ENCODE measurements around the gene PPP1R1B. TPM values are rescaled to one million over a fixed set of nuclear protein-coding genes. Genes with fewer than 3 reads are reported as not detected.

PPP1R1B gene
- total RNA-seq, 1 donor from 2014 or later = not detected

GRCh38 chr17:39628655-39629493, 2.1 kb downstream of the PPP1R1B start:
- H3K79me2 ChIP-seq (ENCODE audit: low read depth) = no peaks in the 10 kb centered on the region
- H3K4me1 Mint-ChIP-seq = peaks cover 23% of the 10 kb centered on the region
- peak overlapping the region; percentile 66 for H3K4me3 Mint-ChIP-seq
- peaks cover 21% of the 10 kb centered on the region for H3F3A ChIP-seq (ENCODE audit: low read depth)
- peak overlapping the region; percentile 100 for H3K4me2 ChIP-seq
- no peak overlapping the region for H3K9ac ChIP-seq
- peaks cover 45% of the 10 kb centered on the region for H3K27me3 Mint-ChIP-seq (ENCODE audit: insufficient read depth, low read depth)
- H3K36me3 Mint-ChIP-seq = no peaks in the 10 kb centered on the region
- H3K27ac ChIP-seq = no peak overlapping the region
- H3K36me3 ChIP-seq = no peaks in the 10 kb centered on the region
- H3K27ac Mint-ChIP-seq = peak overlapping the region; percentile 54
- H3K9me3 ChIP-seq (ENCODE audit: low read depth) = no peaks in the 10 kb centered on the region
- peaks cover 53% of the 10 kb centered on the region for H3K27me3 ChIP-seq
- H3K4me3 ChIP-seq = no peak overlapping the region
- H3K9me3 Mint-ChIP-seq = no peaks in the 10 kb centered on the region
- peaks cover 13% of the 10 kb centered on the region for H4K20me1 ChIP-seq (ENCODE audit: low read depth)
- no peak for DNase-seq (ENCODE audit: low spot score)
- no peak overlapping the region for H2AFZ ChIP-seq (replicated peaks)
- no peak for TF ChIP-seq EZH2 (IDR thresholded peaks at IDR 0.05)
- TF ChIP-seq, protein P1, sequence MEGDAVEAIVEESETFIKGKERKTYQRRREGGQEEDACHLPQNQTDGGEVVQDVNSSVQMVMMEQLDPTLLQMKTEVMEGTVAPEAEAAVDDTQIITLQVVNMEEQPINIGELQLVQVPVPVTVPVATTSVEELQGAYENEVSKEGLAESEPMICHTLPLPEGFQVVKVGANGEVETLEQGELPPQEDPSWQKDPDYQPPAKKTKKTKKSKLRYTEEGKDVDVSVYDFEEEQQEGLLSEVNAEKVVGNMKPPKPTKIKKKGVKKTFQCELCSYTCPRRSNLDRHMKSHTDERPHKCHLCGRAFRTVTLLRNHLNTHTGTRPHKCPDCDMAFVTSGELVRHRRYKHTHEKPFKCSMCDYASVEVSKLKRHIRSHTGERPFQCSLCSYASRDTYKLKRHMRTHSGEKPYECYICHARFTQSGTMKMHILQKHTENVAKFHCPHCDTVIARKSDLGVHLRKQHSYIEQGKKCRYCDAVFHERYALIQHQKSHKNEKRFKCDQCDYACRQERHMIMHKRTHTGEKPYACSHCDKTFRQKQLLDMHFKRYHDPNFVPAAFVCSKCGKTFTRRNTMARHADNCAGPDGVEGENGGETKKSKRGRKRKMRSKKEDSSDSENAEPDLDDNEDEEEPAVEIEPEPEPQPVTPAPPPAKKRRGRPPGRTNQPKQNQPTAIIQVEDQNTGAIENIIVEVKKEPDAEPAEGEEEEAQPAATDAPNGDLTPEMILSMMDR (IDR thresholded peaks at IDR 0.05) = no peak
- TF ChIP-seq EZH2phosphoT487 (IDR thresholded peaks at IDR 0.05) = no peak
- peaks cover 28% of the 10 kb centered on the region for H3K4me1 ChIP-seq

- Histone ChIP-seq H3K27me3 (peaks cover 47% of the 10 kb centered on the region), H3K4me1 (peaks cover 28% of the 10 kb centered on the region), H3K79me2 (ENCODE audit: low read depth) (no peaks in the 10 kb centered on the region), H3K4me3 (no peak overlapping the region), H3K4me2 (no peak overlapping the region), H3F3A (ENCODE audit: low read depth) (peaks cover 21% of the 10 kb centered on the region), H2AFZ (replicated peaks) (no peak overlapping the region), H4K20me1 (ENCODE audit: low read depth) (peaks cover 13% of the 10 kb centered on the region), H3K27ac (no peak overlapping the region), H3K9me3 (ENCODE audit: low read depth) (no peaks in the 10 kb centered on the region), H3K36me3 (no peaks in the 10 kb centered on the region), H3K9ac (no peak overlapping the region)
- Mint-ChIP-seq H3K4me3 (no peak overlapping the region), H3K27ac (no peak overlapping the region), H3K27me3 (ENCODE audit: insufficient read depth, low read depth) (peaks cover 44% of the 10 kb centered on the region), H3K9me3 (no peaks in the 10 kb centered on the region), H3K36me3 (no peaks in the 10 kb centered on the region), H3K4me1 (peaks cover 26% of the 10 kb centered on the region)
- no peak for DNase-seq (ENCODE audit: low spot score)
- TF ChIP-seq, protein P1 (IDR thresholded peaks at IDR 0.05) = no peak
- TF ChIP-seq EZH2phosphoT487 (IDR thresholded peaks at IDR 0.05) (no peak), EZH2 (IDR thresholded peaks at IDR 0.05) (no peak)
These were observed 2.7 kb downstream of the PPP1R1B start for GRCh38 chr17:39629494-39629880.

- H3K27ac Mint-ChIP-seq = no peak overlapping the region
- Histone ChIP-seq H3K36me3 (no peaks in the 10 kb centered on the region), H3K27me3 (peaks cover 43% of the 10 kb centered on the region), H3K4me3 (no peak overlapping the region), H4K20me1 (ENCODE audit: low read depth) (peaks cover 13% of the 10 kb centered on the region), H3F3A (ENCODE audit: low read depth) (peaks cover 23% of the 10 kb centered on the region), H3K9me3 (ENCODE audit: low read depth) (no peaks in the 10 kb centered on the region), H3K4me1 (peaks cover 28% of the 10 kb centered on the region), H3K27ac (no peak overlapping the region), H2AFZ (replicated peaks) (no peak overlapping the region), H3K9ac (no peak overlapping the region), H3K4me2 (no peak overlapping the region), H3K79me2 (ENCODE audit: low read depth) (no peaks in the 10 kb centered on the region)
- H3K9me3 Mint-ChIP-seq = no peaks in the 10 kb centered on the region
- DNase-seq (ENCODE audit: low spot score) = no peak
- TF ChIP-seq EZH2phosphoT487 (IDR thresholded peaks at IDR 0.05) (no peak), EZH2 (IDR thresholded peaks at IDR 0.05) (no peak)
- TF ChIP-seq, protein P1 (IDR thresholded peaks at IDR 0.05) = no peak
- H3K4me3 Mint-ChIP-seq = no peak overlapping the region
- H3K36me3 Mint-ChIP-seq = no peaks in the 10 kb centered on the region
- H3K4me1 Mint-ChIP-seq = peaks cover 27% of the 10 kb centered on the region
- peaks cover 44% of the 10 kb centered on the region for H3K27me3 Mint-ChIP-seq (ENCODE audit: insufficient read depth, low read depth)
These were observed 3.1 kb downstream of the PPP1R1B start for GRCh38 chr17:39629898-39630297.
